Inflammatory macrophage treated with lipopolysaccharide for 4 hours (primary cell): ENCODE results near the gene ULBP3.

Source experiments
- DNase-seq: peaks from one replicate; pipeline ENCODE4 v3.0.0-alpha.2; 2020

The ULBP3 gene

GRCh38 chr6:150068720-150069648, at the start of gene ULBP3:
Gene ULBP3 (minus strand): TSS chr6:150069121. CDS start chr6:150069066, 55 bp downstream.
- DNase-seq, result peak; percentile 79

GRCh38 chr6:150118627-150119026, 49.7 kb upstream of the ULBP3 start:
- no peak for DNase-seq

- no peak for DNase-seq
These were observed 49.3 kb upstream of the ULBP3 start for GRCh38 chr6:150118203-150118602.

GRCh38 chr6:150116200-150116800, 47.4 kb upstream of the ULBP3 start:
- DNase-seq, result no peak

- no peak for DNase-seq
These were observed 46.8 kb upstream of the ULBP3 start for GRCh38 chr6:150115769-150116168.

- DNase-seq, result no peak
These were observed 43.3 kb upstream of the ULBP3 start for GRCh38 chr6:150112233-150112632.

GRCh38 chr6:150102750-150103270, 33.9 kb upstream of the ULBP3 start:
- no peak for DNase-seq

GRCh38 chr6:150100745-150101144, 31.8 kb upstream of the ULBP3 start:
- DNase-seq, result no peak

GRCh38 chr6:150099953-150100352, 31.0 kb upstream of the ULBP3 start:
- DNase-seq, result no peak

GRCh38 chr6:150099546-150099945, 30.6 kb upstream of the ULBP3 start:
- no peak for DNase-seq

GRCh38 chr6:150098155-150098554, 29.2 kb upstream of the ULBP3 start:
- no peak for DNase-seq

GRCh38 chr6:150093397-150093796, 24.5 kb upstream of the ULBP3 start:
- no peak for DNase-seq

GRCh38 chr6:150091476-150091875, 22.6 kb upstream of the ULBP3 start:
- no peak for DNase-seq

GRCh38 chr6:150090328-150090727, 21.4 kb upstream of the ULBP3 start:
- no peak for DNase-seq

GRCh38 chr6:150088481-150089154, 19.7 kb upstream of the ULBP3 start:
- no peak for DNase-seq

- DNase-seq, result no peak
These were observed 18.4 kb upstream of the ULBP3 start for GRCh38 chr6:150087336-150087735.

- no peak for DNase-seq
These were observed 17.1 kb upstream of the ULBP3 start for GRCh38 chr6:150086026-150086425.

GRCh38 chr6:150084426-150084825, 15.5 kb upstream of the ULBP3 start:
- DNase-seq, result no peak

GRCh38 chr6:150083839-150084238, 14.9 kb upstream of the ULBP3 start:
- no peak for DNase-seq

GRCh38 chr6:150081702-150082101, 12.8 kb upstream of the ULBP3 start:
- DNase-seq, result no peak

GRCh38 chr6:150079604-150080003, 10.7 kb upstream of the ULBP3 start:
- no peak for DNase-seq

- DNase-seq, result no peak
These were observed 9.9 kb upstream of the ULBP3 start for GRCh38 chr6:150078788-150079187.

- no peak for DNase-seq
These were observed 7.4 kb upstream of the ULBP3 start for GRCh38 chr6:150076196-150076893.
